Uterus (tissue), 2 donors: ENCODE results near the gene FAM216A.

Experiments
- CTCF ChIP-seq, 4 experiments: fragments of 200-600 bp in 2 of 4; fragments of 450-650 bp in 2 of 4; sonication (generic) in 2 of 4; IDR thresholded peaks; one replicate each; pipeline ENCODE4 v1.5.1; 2016 to 2019; ENCODE audit warnings: antibody characterized with exemption in 4 of 4, mild to moderate bottlenecking in 2 of 4, moderate library complexity in 1 of 4
- POLR2A ChIP-seq, 2 donors: fragments of 450-650 bp; IDR thresholded peaks; one replicate each; pipeline ENCODE4 v1.6.1; 2016; ENCODE audit warnings: antibody characterized with exemption in 2 of 2, mild to moderate bottlenecking in 1 of 2, moderate library complexity in 1 of 2

DNA sequence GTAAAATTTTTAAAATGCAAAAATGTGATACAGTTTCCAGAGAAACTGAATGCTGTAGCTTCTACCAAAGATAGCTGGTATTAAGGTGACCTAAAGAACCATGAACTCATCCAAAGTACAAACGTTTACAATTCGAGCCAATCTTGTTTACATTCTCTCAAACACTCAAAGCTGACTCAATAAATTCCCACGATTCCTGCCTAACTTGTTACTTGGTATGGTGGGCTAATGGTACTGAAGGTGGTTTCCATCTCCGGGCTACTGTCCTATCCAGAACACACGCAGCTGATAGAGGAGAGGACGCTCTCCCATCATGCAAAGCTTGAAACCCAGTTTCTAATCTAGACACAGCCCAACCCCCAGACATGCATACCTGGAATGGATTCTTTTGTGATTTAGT, 65.0 kb downstream of the FAM216A start:
- TF ChIP-seq CTCF (IDR thresholded peaks at IDR 0.05) (no peak), POLR2A (IDR thresholded peaks at IDR 0.05) (no peak)
